GM19193 (cell line): ENCODE data around the gene SRXN1.

Experiments
- POLR2A ChIP-seq: IDR thresholded peaks from 4 replicates; pipeline ENCODE4 v1.6.1; 2011; ENCODE audit not compliant: insufficient read depth, insufficient read length; ENCODE audit errors: extremely low read depth

The SRXN1 gene

DNA sequence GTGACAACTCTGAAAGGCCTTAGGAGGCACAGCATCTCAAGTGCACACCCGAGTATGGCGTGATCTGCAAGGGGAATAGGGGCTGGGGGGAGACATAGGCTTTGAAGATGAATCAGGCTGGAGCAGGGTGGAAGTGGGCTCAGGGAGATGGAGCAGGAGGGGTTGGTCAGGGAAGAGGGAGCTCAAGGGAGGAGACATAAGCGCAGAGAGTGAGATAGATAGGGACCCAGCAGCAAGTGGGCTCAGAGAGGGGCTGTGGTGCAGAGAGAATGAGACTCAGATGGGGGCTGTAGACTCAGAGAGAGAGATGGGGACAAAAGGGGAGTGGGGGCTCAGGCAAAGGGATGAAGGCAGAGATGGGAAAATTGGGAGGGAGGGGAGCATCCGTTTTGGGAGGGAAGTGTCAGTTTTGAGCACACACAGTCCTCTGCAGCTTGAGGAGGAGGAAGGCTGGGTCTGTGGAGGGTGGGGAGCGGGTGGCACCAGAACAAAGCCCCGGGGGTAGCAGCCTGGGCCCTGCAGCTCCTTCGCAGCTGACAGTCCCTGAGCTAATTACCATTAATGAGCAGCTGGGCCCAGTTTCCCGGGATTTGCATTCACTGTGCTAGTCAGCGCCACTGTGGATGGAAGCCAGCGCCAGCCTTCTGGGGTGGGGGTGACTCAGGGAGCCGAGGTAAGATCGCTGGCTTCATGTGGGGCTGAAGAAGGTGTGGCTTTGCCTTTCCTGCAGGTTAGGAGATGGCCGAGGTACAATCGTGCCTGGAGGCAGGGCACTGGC, 18.7 kb downstream of the SRXN1 start:
- TF ChIP-seq POLR2A, result no peak

- TF ChIP-seq POLR2A, result no peak
Observed at GRCh38 chr20:631101-631500, 21.9 kb downstream of the SRXN1 start.

- no peak for TF ChIP-seq POLR2A
Observed at GRCh38 chr20:626579-626978, 26.4 kb downstream of the SRXN1 start.

DNA sequence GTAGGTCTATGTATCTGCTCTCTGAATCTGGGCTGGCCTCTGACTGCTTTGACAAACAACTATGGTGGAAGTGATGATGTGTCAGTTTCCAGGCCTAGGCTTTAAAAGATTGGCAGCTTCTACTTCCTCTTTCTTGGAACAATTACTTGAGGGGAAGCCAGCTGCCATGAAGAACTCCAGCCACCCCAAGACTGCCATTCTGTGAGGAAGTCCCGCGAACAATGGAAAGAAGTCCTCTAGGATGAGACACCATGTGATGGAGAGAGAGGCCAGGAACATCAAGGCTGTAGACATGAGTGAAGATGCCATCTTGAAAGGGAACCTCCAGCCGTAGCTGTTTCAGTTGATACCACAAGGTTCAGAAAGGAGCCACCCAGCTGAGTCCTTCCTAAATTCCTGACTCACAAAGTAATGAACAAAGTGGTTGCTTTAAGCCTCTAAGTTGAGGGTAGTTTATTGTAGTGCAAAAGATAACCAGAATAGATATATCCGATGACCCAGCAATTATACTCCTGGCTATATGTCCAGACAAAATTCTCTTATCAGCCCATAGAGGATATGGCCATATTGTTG, 27.6 kb downstream of the SRXN1 start:
- TF ChIP-seq POLR2A, result no peak

GRCh38 chr20:623704-624103, 29.3 kb downstream of the SRXN1 start:
- no peak for TF ChIP-seq POLR2A

GRCh38 chr20:623021-623420, 30.0 kb downstream of the SRXN1 start:
- no peak for TF ChIP-seq POLR2A

GRCh38 chr20:622161-622560, 30.8 kb downstream of the SRXN1 start:
- TF ChIP-seq POLR2A, result no peak

DNA sequence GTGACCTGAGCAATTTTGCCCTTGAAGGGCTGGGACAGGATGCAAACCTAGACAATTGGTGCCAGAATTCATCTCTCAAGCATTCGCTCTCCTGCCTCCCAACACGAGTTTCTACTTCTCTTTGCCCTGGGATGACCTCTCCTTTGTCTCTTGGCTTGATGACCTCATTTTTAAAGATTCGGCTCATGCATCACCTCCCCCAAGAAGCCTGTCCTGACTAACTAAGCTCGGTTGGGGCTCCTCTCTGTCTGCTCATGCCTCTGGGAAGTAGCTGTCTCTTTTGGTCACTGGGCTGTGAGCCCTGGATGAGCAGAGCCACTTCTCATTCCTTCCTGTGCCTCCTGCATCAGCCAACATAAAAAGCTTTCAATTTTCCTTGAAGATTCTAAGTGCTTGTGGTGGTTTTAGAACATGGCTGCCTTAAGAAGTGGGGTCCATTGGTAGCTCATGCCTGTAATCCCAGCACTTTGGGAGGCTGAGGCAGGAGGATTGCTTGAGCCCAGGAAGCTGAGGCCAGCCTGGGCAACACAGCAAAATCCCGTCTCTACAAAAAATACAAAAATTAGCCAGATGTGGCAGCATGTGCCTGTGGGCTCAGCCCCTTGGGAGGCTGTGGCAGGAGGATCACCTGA, 31.8 kb downstream of the SRXN1 start:
- no peak for TF ChIP-seq POLR2A

- TF ChIP-seq POLR2A, result no peak
Observed at GRCh38 chr20:620246-620645, 32.8 kb downstream of the SRXN1 start.

DNA sequence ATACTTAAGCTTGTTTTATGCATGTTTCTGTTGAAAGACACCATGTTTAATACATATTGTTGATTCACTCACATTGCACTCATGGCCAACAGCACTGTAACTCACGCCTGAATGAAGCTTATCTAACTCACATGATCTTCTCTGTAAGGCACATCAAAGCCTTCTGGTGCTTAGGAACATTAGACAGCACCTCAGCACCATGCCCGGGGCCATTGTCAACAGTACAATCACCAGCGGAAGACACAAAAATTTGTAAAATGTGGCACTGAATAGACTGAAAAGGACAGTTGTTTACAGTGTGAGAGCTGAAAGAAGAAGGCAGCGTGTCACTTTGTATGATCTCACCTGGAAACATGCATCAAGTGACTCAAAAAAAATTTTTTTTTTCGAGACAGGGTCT, 34.0 kb downstream of the SRXN1 start:
- no peak for TF ChIP-seq POLR2A

- TF ChIP-seq POLR2A, result no peak
Observed at GRCh38 chr20:617934-618690, 34.9 kb downstream of the SRXN1 start.

DNA sequence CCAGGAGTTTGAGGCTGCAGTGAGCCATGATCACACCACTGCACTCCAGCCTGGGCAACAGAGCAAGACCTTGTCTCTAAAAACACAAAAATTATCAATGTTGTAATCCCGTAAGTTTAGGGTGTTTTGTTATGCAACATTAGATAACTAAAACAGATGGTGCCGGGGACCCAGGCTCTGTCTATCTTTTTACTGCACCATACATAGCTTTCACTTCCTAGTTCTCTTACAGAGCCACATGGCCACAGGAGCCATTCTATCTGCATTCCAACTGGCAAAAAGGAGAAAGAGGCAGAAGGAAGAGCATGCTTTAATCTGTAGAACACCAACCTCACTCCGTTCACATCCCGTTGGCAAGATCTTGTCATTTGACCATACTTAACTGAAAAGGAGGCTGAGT, 37.5 kb downstream of the SRXN1 start:
- TF ChIP-seq POLR2A, result no peak

GRCh38 chr20:611843-612185, 41.2 kb downstream of the SRXN1 start:
- TF ChIP-seq POLR2A, result no peak

- no peak for TF ChIP-seq POLR2A
Observed at GRCh38 chr20:611047-611842, 41.8 kb downstream of the SRXN1 start.
